Sciatic nerve (tissue), 2 donors: ENCODE results near the gene AVPR2. TPM values are rescaled to one million over a fixed set of nuclear protein-coding genes. Genes with fewer than 3 reads are reported as not detected.

Source experiments
- ATAC-seq: fragments of 200-7000 bp; cut with Tn5 transposase; one replicate; pipeline ENCODE4 v1.9.1; 2020; ENCODE audit warnings: mild to moderate bottlenecking, moderate library complexity
- DNase-seq: peaks from one replicate; pipeline ENCODE4 v3.0.0-alpha.2; 2020; ENCODE audit warnings: low spot score
- intact Hi-C: fragments of 100-400 bp; cut with DNase I; formaldehyde crosslinking; loops from one replicate; pipeline ENCODE4 v1.14.2; 2022
- total RNA-seq: library from RNA; stranded (reverse); fragmentation: NEBNext Ultra II Directional; extraction: Animal tissue kit (Norgen Biotek cat#: 25700); gene quantifications from one replicate; pipeline ENCODE4 v1.2.1, GENCODE V29; 2021
- donor health status: DM: no; HTN: no; CAD: no.
- donor health status: DM: no; HTN: no; CAD: no.

The AVPR2 gene
- total RNA-seq, 1 donor from 2014 or later, result 5.6 TPM

- DNase-seq (no peak), ATAC-seq (no peak)
- intact Hi-C loops, result no loop called here
Measured at GRCh38 chrX:153941336-153942252, 37.1 kb downstream of the AVPR2 start.

GRCh38 chrX:153944140-153944799 lies 39.8 kb downstream of the AVPR2 start, which contains the start of gene RENBP:
TSS of gene RENBP (minus strand) at chrX:153944643. CDS start at chrX:153944610, 33 bp downstream.
- ATAC-seq (peak; percentile 34), DNase-seq (peak; percentile 80)
- intact Hi-C loops, result no loop called here

- no peak for DNase-seq
- peak; percentile 1 for ATAC-seq
- intact Hi-C loops, result no loop called here
Measured at GRCh38 chrX:153944800-153945150, 40.3 kb downstream of the AVPR2 start.

GRCh38 chrX:153945956-153946943 lies 41.8 kb downstream of the AVPR2 start:
- no peak for DNase-seq
- intact Hi-C loops, result no loop called here
- no peak for ATAC-seq

- intact Hi-C loops, result no loop called here
- ATAC-seq, result peak; percentile 66
- peak; percentile 83 for DNase-seq
Measured at GRCh38 chrX:153947009-153947769, 42.7 kb downstream of the AVPR2 start.

DNA sequence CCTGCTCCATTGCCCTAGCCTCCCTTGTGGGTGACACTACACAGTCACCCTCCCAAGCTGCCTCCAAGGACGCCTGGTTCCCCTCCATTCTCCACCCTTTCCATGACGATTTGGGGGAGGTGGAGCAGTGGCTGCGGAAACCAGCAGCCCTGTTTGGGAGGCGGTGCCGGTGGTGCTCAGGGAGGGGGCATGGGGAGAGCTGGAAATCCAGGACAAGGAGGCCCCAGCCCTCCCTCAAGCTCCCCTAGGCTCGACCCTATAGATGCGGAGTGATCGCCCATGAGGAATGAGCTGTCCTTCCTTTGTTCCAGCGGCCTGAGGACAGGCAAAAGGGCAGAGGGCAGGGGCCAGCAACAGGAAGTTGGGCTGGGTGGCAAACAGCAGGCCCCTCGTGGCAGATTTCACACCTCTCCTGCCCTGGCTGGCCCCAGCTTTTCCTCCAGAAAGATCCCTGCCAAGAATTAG lies 43.6 kb downstream of the AVPR2 start:
- ATAC-seq (peak; percentile 8), DNase-seq (no peak)
- intact Hi-C loops, result no loop called here

- no peak for DNase-seq
- no peak for ATAC-seq
- intact Hi-C loops, result no loop called here
Measured at GRCh38 chrX:153948847-153949805, 44.7 kb downstream of the AVPR2 start.

- intact Hi-C loops, result loop anchor here (5.0 to 10.0 kb wide), 2 partner anchors 183 to 395 kb away; no protein-coding TSS in a partner anchor
- ATAC-seq (no peak), DNase-seq (no peak)
Measured at GRCh38 chrX:153950127-153950526, 45.7 kb downstream of the AVPR2 start.

DNA sequence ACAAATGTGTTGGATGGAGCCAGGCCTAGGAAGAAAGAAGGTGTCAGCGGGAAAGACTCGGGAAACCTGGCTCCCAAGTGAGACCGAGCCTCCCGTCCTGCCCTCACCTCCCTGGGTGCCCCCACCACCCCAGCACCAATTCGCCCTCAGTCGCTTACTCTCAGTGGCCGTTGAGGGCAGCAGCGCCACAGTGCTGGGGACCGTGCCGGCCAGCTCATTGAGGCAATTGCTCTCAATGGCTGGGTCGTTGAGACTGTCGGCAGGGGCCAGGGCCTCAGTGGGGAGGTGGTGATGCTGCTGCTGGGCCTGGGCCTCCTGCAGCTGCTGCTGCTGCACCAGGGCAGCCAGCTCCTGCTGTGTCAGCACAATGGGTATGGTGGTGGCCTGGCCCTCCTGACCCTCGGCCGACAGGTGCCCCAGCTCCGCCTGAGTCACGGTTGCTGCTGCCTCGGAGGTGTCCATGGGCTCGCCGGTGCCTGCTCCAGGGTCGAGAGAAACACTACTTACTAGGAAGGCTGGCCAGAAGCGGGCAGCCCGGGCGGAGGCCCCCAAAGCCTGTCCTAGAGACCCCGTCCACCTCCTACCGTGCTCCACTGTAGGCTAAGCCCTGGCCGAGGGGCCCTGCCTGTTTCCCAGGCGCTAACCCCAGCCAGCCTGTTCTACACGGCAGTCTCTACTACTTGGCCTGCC lies 47.4 kb downstream of the AVPR2 start:
- intact Hi-C loops, result loop anchor here (5.0 to 10.0 kb wide), 2 partner anchors 185 to 397 kb away; no protein-coding TSS in a partner anchor
- ATAC-seq, result no peak
- no peak for DNase-seq

GRCh38 chrX:153952373-153953026 lies 48.0 kb downstream of the AVPR2 start:
- DNase-seq (no peak), ATAC-seq (no peak)
- intact Hi-C loops, result loop anchor here (5.0 to 10.0 kb wide), 2 partner anchors 185 to 398 kb away; no protein-coding TSS in a partner anchor

GRCh38 chrX:153953342-153953830 lies 48.9 kb downstream of the AVPR2 start:
- intact Hi-C loops, result loop anchor here (5.0 to 10.0 kb wide), 2 partner anchors 186 to 399 kb away; no protein-coding TSS in a partner anchor
- peak; percentile 86 for DNase-seq
- peak; percentile 67 for ATAC-seq

- no peak for DNase-seq
- no peak for ATAC-seq
- intact Hi-C loops, result loop anchor here (5.0 to 10.0 kb wide), 2 partner anchors 187 to 399 kb away; no protein-coding TSS in a partner anchor
Measured at GRCh38 chrX:153953892-153954557, 49.6 kb downstream of the AVPR2 start.

DNA sequence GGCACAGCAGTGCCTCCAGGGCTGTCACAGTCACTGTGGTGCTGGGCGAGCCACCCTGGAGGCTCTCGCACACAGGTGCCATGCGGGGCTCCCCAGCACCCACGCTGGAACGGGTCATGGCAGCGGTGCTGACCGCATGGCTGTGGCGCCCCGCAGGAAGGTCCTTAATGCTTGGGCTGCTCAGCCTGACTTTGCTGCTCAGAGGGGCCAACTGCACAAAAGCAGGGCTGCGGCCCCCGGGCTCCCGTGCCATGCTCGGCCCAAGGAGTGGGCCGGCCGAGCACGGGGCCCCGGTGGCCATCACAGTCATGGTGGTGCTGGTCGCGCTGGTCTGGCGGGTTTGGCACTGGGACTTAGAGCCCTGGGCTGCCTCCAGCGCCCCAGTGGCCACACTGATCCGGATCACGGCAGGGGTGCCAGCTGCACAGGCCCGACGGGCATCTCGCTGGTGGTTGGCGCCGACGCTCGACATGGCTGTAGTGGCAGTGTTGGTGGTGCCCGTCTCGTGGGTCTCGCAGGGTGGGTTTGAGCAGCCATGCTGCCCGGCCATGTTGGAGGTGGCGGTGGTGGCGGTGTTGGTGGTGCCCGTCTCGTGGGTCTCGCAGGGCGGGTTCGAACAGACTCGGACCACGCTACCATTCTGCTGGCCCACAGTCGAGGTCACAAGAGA lies 50.2 kb downstream of the AVPR2 start:
- ATAC-seq (no peak), DNase-seq (no peak)
- intact Hi-C loops, result loop anchor here (5.0 to 10.0 kb wide), 2 partner anchors 187 to 400 kb away; no protein-coding TSS in a partner anchor

DNA sequence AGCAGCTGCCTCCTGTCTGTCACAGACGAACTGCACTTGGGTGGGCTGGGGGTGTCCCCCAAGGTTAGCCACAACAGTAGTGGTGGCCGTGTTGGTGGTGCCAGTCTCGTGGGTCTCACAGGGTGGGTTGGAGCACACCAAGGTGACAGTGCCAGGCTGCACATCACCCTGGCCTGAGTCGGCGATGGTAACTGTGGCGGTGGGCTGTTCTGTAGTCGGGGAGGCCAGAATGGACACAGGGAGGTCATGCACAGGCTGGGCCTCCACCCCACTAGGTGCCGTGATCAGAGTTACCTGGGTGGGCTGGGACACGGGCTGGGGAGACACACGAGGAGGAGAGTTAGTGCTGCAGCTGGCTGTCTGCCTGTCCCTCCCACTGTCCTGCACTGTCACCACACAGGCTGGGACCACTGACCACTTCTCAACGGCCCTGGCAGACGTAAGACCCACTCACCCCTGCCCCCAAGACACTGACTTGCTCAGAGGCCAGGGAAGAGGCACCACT lies 50.8 kb downstream of the AVPR2 start:
- DNase-seq (no peak), ATAC-seq (no peak)
- intact Hi-C loops, result loop anchor here (10.0 kb wide), 1 partner anchor 400 kb away; no protein-coding TSS in a partner anchor
